A673 (cell line): Measurements from ENCODE around the gene AIM2. TPM values are rescaled to one million over a fixed set of nuclear protein-coding genes. Genes with fewer than 3 reads are reported as not detected.
A peak's percentile ranks its signal among the peaks of the same experiment; 100 is the strongest.

ENCODE experiments used
- BruUV-seq: library from RNA; stranded (reverse); fragments of 400-500 nt; replicated peaks from 2 replicates; lab custom pipeline; 2021; lab: Mats Ljungman, UMichigan
- CTCF ChIA-PET: fragments of 300-600 bp; sonication (Branson Sonifier 250); formaldehyde crosslinking; loops from one replicate; lab custom pipeline; 2022; ENCODE audit warnings: antibody characterized with exemption; lab: Charles Lee
- POLR2A ChIA-PET: fragments of 300-600 bp; sonication (Branson Sonifier 250); formaldehyde crosslinking; loops from one replicate; lab custom pipeline; 2022; ENCODE audit warnings: antibody characterized with exemption; ENCODE audit not compliant: low non-redundant PET; lab: Charles Lee
- DNase-seq: peaks from one replicate; pipeline ENCODE4 v3.0.0-alpha.2; 2015; ENCODE audit warnings: low spot score
- H3K27ac ChIP-seq: fragments of 200-600 bp; sonication (generic); 2 replicates; pipeline ENCODE4 v1.5.1; 2016; ENCODE audit warnings: mixed run types, low read depth, mild to moderate bottlenecking, mixed read lengths, antibody characterized with exemption, low read length; ENCODE audit not compliant: poor library complexity, severe bottlenecking
- H3K27me3 ChIP-seq: fragments of 200-600 bp; sonication (generic); replicated peaks from 2 replicates; pipeline ENCODE4 v1.6.1; 2017; ENCODE audit warnings: mixed run types, low read depth, mild to moderate bottlenecking, mixed read lengths, antibody characterized with exemption, low read length; ENCODE audit not compliant: insufficient read depth, poor library complexity
- H3K36me3 ChIP-seq: fragments of 200-600 bp; sonication (generic); 2 replicates; pipeline ENCODE4 v1.6.1; 2016; ENCODE audit warnings: mixed run types, mild to moderate bottlenecking, mixed read lengths, antibody characterized with exemption, low read length; ENCODE audit not compliant: insufficient read depth, poor library complexity, severe bottlenecking
- H3K4me1 ChIP-seq: fragments of 200-600 bp; sonication (generic); 2 replicates; pipeline ENCODE4 v1.6.1; 2017; ENCODE audit warnings: mixed run types, mild to moderate bottlenecking, mixed read lengths, antibody characterized with exemption, low read length; ENCODE audit not compliant: insufficient read depth, poor library complexity, severe bottlenecking
- H3K4me3 ChIP-seq: fragments of 200-600 bp; sonication (generic); 2 replicates; pipeline ENCODE4 v1.5.1; 2016; ENCODE audit warnings: low read depth, mixed run types, mild to moderate bottlenecking, mixed read lengths, low read length; ENCODE audit not compliant: poor library complexity, severe bottlenecking
- H3K9me3 ChIP-seq: fragments of 200-600 bp; sonication (generic); 2 replicates; pipeline ENCODE4 v1.6.1; 2016; ENCODE audit warnings: mixed run types, low read depth, mild to moderate bottlenecking, mixed read lengths, antibody characterized with exemption, low read length; ENCODE audit not compliant: poor library complexity, severe bottlenecking
- CTCF ChIP-seq: fragments of 300-800, 200-600 bp; sonication (generic); conservative IDR thresholded peaks from 2 replicates; pipeline ENCODE4 v1.5.1; 2017; ENCODE audit warnings: low read depth, mild to moderate bottlenecking, antibody characterized with exemption, low read length, moderate library complexity, mixed read lengths
- EZH2 ChIP-seq: fragments of 200-600 bp; sonication (generic); IDR thresholded peaks from 2 replicates; pipeline ENCODE4 v1.6.1; 2017; ENCODE audit warnings: borderline replicate concordance, low read depth, mild to moderate bottlenecking, mixed read lengths, antibody characterized with exemption, low read length; ENCODE audit not compliant: poor library complexity, severe bottlenecking
- intact Hi-C: fragments of 100-400 bp; cut with micrococcal nuclease; formaldehyde crosslinking; loops from one replicate; pipeline ENCODE4 v1.10.0; 2022; ENCODE audit not compliant: unreplicated experiment
- total RNA-seq: library from RNA; stranded (reverse); gene quantifications from 2 replicates; pipeline ENCODE4 v1.2.3, GENCODE V29; 2021

AIM2 gene
- total RNA-seq, 1 experiment from 2014 or later, result not detected

GRCh38 chr1:159081626-159082025 is 5.1 kb upstream of the AIM2 start:
- no TSS peak for BruUV-seq
- TF ChIP-seq CTCF (no peak), EZH2 (no peak)
- POLR2A ChIA-PET, result no interaction called here
- no peak overlapping the region for H3K4me3 ChIP-seq
- no peak for DNase-seq
- H3K27me3 ChIP-seq, result peaks cover 34% of the 10 kb centered on the region
- no peaks in the 10 kb centered on the region for H3K36me3 ChIP-seq
- CTCF ChIA-PET, result no interaction called here
- H3K27ac ChIP-seq, result no peak overlapping the region
- no peaks in the 10 kb centered on the region for H3K9me3 ChIP-seq
- no peaks in the 10 kb centered on the region for H3K4me1 ChIP-seq
- intact Hi-C loops, result no loop called here

GRCh38 chr1:159079525-159079924 is 3.0 kb upstream of the AIM2 start:
- intact Hi-C loops, result no loop called here
- POLR2A ChIA-PET, result no interaction called here
- CTCF ChIA-PET, result interaction anchor here (0.6 kb wide), 1 partner anchor 1701 kb away, joined by 3 read pairs; no protein-coding TSS in a partner anchor
- Histone ChIP-seq H3K4me3 (no peak overlapping the region), H3K4me1 (no peaks in the 10 kb centered on the region), H3K27ac (no peak overlapping the region), H3K36me3 (no peaks in the 10 kb centered on the region), H3K27me3 (peaks cover 41% of the 10 kb centered on the region), H3K9me3 (no peaks in the 10 kb centered on the region)
- DNase-seq, result no peak
- TF ChIP-seq CTCF (no peak), EZH2 (no peak)
- no TSS peak for BruUV-seq

- H3K27ac ChIP-seq, result no peak overlapping the region
- TF ChIP-seq EZH2 (no peak), CTCF (no peak)
- ChIA-PET CTCF (no interaction called here), POLR2A (no interaction called here)
- H3K4me3 ChIP-seq, result no peak overlapping the region
- no peaks in the 10 kb centered on the region for H3K4me1 ChIP-seq
- intact Hi-C loops, result loop anchor here (2.0 kb wide), 1 partner anchor 19 kb away; no protein-coding TSS in a partner anchor
- BruUV-seq, result no TSS peak
- no peaks in the 10 kb centered on the region for H3K36me3 ChIP-seq
- DNase-seq, result peak; percentile 5
- H3K27me3 ChIP-seq, result peaks cover 33% of the 10 kb centered on the region
- H3K9me3 ChIP-seq, result no peaks in the 10 kb centered on the region
Observed at GRCh38 chr1:159077120-159077961, 775 bp upstream of the AIM2 start.
